Right hindlimb (tissue), 1 donor: ENCODE measurements around the gene MT1HL1.

Experiments used
- DNase-seq: peaks from one replicate; pipeline ENCODE4 v3.0.0-alpha.2; 2018

Gene MT1HL1

DNA sequence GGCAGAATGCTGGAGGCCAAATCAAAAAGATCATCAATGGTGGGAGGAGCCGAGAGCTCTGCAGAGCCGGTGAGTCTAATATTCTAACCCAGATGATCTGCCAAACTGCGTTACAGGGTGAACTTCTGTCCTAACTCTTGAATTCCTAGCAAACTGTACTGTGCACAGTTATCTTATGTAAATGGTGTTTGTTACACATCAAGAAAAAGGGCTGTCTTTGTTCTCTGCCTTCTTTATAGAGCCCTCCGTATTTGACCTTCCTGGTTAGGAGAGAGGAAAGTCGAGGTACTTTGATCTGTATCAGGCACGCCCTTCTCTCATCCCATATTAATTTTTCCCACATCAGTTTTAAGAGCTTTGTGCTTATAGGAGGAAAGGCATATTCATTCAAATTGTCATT is 37.6 kb downstream of the MT1HL1 start:
- DNase-seq: no peak

DNA sequence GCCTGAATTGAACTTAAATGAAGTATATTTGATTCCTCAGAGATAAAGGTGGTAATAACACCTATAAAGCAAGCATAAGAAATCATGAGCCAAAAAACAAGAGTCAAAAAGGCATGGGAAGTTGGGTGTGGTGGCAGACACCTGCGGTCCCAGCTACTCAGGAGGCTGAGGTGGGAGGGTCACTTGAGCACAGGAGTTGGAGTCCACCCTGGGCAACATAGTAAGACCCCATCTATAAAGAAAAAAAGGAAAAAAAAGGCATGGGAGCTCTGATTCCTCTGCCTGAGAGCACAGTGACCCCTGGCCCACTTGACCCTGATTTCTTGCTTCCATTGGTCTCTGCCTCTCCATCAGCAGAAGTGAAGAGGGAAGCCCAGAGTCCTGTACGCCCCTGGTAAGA is 40.3 kb downstream of the MT1HL1 start:
- DNase-seq: no peak

DNA sequence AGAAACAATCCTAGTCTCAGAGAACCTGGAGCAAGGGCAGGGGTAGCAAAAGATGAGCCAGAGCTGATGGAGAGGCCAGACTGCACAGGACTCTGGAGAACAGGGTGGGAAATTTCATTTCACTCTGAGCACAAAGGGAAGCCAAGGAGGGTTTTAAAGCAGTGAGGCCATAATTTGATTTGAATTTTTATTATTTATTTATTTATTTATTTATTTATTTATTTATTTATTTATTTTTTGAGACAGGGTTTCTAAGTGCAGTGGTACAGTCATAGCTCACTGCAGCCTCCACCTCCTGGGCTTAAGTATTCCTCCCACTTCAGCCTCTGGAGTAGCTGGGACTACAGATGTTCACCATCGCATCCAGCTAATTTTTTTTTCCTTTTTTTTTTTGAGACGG is 45.1 kb downstream of the MT1HL1 start:
- DNase-seq: no peak

DNA sequence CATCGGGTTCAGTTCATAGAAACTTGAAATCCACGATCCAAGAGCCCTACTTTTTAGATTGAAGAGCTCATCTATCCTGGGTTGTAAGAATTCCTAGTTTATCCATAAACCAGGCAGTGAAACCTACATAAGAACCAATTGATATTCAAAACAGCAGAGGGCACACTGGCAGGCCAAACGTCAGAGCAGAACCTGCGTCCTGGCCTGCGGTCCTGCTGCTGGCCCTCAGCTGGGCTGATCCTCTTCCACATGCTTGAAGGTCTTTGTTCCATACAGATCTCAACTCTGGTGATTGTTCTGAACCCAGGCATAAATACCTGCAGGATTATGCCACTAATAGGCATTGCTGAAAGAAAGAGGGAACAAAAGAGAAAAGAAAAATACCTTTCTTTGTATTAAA is 47.0 kb downstream of the MT1HL1 start:
- no peak for DNase-seq
